ACHN (cell line): Measurements from ENCODE around the gene MAPK8IP3.

ENCODE experiments used
- DNase-seq: peaks from one replicate; pipeline ENCODE4 v3.0.0-alpha.2; 2015
- in situ Hi-C: cut with HindIII; loops from 2 replicates; pipeline ENCODE4 v1.10.0; 2017; ENCODE audit warnings: low sequenced_read_pairs, low pct_ligation_motif_present, low pct_unique_long_range_greater_than_20kb

The MAPK8IP3 gene

DNA sequence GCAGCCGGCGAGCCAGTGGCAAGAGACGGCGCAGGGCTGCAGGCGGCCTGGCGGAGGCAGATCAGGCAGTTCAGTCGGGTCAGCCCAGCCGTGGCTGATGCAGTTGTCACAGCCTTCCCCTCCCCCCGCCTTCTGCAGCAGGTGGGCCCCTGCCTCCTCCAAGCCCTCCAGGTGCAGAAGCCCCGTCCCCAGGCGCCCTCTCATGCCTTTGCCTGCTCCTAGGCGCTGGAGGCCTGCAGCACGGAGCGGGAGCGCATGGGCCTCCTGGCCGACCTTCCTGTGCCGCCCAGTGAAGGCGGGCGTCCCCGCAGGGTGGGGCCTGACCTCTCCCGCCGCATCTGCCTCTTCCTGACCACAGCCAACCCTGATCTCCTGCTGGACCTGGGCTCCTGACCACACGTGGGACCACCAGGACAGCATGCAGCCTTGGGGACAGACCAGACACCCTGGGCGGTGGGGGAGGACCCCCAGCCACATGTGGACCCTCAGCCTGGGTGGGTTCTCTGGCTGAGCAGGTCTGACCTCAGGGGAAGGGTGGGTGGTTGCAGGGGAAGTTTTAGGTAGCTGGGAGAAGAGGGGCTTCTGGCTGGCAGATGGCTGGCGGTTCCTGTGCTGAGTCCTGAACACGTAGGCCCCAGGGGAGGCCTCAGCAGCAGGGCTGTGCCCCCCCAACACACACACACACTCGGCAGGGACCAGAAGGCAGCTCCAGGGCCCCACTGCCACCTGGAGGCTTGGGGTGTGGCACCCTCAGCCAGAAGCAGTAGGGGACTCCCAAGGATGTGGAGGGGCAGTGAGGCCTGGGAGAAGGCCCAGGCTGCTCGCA is 70.1 kb downstream of the MAPK8IP3 start:
- DNase-seq = no peak
- in situ Hi-C loops = no loop called here

DNA sequence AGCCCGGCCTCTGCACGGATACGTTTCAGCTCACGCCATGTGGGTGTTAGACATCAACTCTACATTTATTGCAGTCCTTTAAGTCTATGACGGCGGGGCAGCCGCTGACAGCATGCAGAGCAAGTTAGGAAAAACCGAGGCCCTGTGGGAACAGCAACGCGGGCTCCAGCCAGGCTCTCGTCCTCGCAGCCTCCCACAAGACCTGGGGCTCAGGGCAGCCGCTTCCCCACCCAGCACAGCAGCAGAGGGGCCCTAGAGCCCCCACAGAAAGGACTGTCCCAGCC is 70.6 kb downstream of the MAPK8IP3 start:
- in situ Hi-C loops = no loop called here
- no peak for DNase-seq

DNA sequence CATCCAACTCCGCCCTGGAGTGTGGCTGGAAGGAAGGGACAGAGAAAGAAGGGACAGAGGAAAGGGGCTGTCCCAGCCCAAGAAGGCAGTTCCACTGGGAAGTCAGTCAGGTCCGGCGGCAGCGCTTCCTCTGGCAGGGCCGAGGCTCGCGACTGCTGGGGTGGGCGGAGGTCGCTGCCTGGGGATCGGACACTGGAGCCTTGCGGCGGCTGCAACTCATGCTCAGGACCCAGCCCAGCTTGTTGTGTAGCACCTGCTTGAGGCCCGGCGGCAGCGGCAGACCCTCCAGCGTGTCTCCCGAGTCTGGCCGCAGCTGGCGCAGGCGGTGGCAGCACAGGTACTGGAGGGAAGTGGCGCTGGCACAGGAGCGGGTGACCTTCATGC is 71.0 kb downstream of the MAPK8IP3 start:
- in situ Hi-C loops = no loop called here
- DNase-seq = no peak

DNA sequence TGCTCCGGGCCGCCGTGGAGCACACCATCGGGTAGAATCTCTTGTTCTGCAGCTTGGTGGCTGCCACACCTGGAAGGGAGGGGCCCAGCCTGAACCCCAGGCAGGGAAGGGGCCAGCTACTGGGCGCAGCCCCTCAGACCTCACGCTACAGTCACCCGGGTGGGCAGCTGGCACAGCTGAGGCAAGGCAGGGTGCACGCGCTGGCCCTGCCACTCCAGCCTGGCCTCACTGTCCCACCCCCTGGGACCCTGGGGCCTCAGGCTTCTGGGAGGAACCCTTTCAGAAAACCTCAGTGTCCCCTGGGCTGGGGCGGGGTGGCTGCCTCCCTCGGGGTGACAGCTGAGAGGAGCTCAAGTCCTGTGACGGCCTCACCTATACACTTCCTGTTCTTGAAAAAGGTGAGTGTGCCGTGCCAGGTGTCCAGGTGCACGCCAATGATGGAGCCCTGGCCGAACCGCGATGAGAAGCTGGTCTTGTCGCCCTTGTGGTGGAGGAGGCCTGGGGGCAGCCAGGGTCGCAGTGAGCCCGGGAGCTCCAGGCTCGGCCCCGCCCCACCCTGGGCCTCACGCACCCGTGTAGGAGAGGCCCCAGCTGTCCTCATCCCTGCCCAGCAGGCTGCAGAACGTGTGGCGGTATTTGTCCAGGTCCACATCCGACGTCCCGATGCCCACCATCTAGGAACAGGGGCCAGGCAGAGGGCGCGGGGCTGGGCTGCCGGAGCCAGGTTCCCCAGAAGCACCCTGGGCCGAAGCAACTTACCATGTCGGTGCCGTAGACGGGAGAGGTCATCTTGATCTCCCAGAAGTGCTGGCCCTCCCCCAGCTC is 71.6 kb downstream of the MAPK8IP3 start:
- in situ Hi-C loops = no loop called here

DNA sequence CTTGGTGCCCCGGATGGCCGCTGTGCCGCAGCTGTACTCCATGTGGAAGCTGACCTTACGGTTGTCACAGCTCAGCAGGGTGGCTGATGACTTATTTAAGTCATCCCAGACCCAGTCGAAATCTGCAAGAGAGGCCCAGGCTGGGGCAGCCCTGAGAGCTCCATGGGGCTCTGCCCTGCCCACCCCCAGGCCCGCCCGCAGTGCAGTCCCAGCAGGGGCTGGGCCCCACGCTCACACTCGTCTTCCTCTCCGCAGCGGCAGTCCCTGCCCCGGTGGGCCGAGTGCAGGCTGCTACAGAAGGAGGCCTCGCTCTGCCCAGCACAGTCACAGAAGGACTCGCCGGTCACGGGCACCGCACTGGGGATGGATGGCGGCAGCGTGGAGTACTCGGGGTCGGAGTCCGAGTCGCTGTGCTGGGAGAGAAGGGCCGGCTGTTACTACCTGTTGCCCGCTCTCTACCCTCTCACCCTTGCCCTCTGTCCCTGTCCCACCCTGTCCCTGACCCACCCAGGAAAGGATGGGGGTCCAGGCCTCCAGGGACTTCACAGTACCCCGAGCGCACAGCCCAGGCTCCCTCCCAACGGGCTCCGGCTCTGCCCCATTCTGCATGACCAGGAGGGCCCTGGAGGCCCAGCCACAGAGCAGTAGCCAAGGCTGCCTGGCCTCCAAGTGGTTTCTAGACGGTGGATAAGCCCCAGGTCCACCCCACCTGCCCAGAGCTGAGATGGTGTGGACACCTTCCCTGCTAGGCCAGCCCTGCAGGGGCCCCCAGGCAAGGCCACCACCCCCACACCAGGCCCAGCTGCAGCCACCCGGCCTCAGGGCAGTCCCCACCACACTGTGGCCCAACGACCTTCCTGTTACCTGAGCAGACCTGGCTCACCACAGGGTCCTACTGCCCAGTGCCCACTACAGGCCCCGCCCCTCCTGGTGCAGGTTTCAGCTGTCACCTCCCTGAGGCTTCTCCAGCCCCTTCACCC is 72.5 kb downstream of the MAPK8IP3 start:
- DNase-seq = no peak
- in situ Hi-C loops = no loop called here

More for the DNA sequence above, 71.6 kb downstream of the MAPK8IP3 start:
- DNase-seq = no peak

DNA sequence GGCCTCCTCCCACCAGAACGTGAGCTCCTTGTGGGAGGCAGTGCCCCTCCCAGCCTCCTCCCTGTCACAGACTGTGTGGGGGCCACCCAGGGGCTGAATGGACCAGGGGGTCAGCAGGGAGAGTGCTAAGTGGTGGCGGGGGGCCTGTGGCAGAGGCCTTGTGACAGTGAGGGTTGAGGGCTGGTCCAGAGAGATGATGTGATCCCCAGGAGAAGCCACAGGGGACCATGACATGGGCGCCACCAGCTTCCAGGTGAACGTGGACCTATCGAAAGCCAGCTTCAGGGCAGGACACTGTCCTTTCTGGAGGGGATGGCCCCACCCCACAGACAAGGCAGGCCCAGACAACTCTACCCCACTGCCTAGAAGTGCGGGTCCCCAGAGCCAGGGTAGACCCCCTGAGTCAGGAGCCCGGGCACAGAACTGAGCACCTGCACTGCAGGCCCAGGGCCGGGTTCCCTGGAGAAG is 73.3 kb downstream of the MAPK8IP3 start:
- in situ Hi-C loops = no loop called here
- no peak for DNase-seq

DNA sequence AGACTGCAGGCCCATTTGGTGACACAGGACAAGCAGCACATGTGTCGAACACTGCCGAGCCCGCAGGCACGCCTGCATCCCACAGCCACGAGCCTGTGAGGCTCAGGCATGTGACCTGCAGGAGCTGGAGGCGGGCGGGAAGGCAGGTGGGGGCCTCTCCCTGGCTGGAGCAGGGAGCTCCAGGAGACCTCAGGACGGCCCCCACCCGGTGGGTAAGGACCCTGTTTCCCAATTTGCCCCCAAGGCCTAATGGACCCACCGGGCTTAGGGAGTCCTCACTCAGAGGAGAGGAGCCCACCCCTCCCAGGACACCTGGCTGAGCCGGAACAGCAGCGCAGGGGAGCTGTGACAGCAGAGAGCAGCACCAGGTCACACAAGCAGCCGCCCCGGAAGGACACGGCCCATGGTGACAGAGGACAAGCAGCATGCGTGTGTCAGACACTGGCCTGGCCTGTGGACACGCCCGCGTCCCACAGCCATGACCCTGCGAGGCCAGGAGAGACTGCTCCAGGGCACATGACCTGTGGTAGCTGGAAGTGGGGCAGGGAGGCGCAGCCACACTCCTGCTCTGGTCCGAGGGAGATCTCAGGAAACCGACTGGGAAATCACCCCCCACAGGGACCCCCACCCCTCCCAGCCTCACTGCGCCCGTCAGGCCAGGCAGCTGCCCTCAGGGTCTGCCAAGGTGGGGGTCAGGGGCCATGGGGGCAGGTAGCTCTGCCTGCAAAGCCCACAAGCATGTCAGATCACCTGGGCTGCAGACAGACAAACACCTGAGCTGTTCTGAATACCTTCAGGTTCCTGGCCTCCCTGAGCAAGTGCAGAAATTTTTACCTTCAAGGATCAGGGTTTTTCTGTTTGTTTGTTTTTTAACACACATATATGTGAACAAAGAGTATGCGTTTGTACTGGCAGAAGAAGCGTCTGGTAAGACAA is 74.0 kb downstream of the MAPK8IP3 start:
- in situ Hi-C loops = no loop called here

DNA sequence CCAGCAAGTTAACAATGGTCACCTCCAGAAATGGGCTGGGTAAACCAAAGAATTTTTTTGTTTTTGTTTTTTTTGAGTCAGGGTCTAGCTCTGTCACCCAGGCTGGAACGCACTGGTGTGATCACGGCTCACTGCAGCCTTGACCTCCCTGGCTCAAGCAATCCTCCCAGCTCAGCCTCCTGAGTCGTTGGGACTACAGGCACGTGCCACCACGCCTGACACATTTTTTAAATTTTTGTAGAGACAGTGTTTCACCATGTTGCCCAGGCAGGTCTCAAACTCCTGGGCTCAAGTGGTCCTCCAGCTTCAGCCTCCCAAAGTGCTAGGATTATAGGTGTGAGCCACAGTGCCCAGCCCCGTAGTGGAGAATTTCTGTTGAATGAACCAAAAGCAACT is 74.7 kb downstream of the MAPK8IP3 start:
- in situ Hi-C loops = no loop called here
- no peak for DNase-seq

More for the DNA sequence above, 74.0 kb downstream of the MAPK8IP3 start:
- DNase-seq = no peak

DNA sequence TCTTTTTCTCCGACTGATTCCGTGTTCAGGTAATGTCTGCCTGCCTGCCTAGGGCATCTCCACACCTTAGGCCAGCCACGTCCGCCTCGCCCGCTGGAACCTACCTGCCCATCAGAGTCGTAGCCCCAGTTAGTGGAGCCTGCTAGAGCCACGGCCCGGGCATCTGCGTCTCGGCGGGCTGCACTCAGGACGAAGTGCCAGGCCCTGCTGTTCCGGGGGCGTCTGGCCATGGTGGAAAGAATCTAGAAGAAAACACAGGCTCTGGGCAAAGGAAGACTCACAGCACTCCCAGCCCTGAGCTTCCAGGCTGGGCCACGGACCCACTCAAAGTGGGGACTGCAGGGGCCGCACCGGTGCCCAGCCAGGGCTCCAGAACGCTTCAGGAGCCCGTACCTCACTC is 75.3 kb downstream of the MAPK8IP3 start:
- in situ Hi-C loops = no loop called here
- DNase-seq = no peak

DNA sequence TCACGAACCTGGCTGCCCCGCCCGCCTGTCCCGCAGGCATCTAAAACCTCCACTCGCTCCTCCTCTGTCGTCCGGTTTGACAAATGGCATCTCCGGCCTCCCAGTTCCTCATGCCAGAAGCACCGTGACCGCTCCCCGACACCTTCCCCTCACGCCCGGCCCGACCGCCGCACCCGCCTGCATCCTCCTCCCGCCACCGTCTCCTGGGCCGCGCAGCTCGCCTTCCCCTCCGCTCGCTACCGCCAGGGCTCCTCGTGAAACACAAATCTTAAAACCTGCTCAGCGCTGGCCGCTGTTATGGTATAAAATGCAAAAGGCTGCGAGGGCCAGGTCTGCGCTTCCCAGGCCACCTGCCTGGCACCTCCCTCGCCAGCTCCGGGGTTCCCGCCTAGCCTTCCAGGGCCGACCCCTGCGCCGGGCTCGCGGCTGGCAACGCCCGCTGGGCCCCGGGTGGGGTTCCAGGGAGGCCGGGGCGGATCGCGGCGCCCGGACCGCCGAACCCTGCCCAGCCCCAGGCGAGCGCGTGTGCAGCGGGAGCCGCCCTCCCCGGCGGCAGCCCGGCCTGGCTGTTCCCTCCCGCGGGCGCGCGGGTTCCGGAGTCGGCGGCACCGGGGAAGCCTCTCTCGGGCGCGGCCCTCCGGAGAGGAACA is 75.9 kb downstream of the MAPK8IP3 start:
- in situ Hi-C loops = no loop called here
- peak; percentile 41 for DNase-seq

DNA sequence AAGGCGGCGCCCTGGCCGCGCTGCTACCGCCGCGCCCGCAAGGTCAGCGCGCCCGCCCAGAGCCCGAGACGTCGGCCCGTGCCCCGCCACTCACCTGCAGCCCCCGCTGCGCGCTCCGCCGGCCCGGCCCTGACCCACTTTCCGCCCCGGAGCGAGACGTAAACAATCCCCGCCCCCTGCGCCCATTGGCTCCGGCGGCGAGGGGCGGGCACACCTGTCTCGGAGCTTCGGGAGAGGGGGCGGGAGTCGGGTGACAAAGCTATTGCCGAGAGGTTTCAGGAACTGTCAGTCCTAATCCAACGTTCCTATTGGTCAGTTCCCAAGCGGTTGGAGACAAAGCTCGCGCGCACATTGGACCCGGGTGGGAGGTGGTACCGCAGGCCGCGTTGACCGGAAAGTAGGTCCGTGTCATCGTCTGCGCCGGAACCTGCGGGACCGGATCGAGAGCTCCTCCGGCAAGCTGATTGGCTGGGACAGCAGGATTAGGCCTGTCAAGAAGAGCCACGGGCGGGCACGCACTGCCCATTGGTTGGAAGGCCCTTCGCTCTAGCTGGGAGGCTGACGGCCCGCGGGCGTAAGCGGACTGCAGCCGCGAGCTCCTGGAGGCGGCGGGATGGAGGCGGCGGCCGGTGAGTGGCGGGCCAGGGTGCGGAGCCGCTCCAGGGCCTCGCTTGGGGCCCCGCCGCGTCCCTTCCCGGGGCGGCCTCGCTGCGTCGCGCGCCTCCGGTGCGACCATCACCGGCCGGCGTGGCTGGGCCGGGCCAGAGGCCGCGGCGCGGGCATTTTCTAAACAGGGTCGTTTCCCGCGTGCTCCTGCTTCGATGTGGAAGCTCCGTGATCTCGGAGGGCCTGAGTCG is 76.6 kb downstream of the MAPK8IP3 start, which contains the start of the genes NUBP2 and SPSB3:
TSS of gene NUBP2 (plus strand) at position 553 of the 857 bp plus-strand sequence. CDS start at position 614, 61 bp downstream.
TSS of gene SPSB3 (minus strand) at position 164 of the 857 bp plus-strand sequence. CDS start 1,088 bp downstream, outside the sequence.
- in situ Hi-C loops = no loop called here
- DNase-seq = peak; percentile 100

DNA sequence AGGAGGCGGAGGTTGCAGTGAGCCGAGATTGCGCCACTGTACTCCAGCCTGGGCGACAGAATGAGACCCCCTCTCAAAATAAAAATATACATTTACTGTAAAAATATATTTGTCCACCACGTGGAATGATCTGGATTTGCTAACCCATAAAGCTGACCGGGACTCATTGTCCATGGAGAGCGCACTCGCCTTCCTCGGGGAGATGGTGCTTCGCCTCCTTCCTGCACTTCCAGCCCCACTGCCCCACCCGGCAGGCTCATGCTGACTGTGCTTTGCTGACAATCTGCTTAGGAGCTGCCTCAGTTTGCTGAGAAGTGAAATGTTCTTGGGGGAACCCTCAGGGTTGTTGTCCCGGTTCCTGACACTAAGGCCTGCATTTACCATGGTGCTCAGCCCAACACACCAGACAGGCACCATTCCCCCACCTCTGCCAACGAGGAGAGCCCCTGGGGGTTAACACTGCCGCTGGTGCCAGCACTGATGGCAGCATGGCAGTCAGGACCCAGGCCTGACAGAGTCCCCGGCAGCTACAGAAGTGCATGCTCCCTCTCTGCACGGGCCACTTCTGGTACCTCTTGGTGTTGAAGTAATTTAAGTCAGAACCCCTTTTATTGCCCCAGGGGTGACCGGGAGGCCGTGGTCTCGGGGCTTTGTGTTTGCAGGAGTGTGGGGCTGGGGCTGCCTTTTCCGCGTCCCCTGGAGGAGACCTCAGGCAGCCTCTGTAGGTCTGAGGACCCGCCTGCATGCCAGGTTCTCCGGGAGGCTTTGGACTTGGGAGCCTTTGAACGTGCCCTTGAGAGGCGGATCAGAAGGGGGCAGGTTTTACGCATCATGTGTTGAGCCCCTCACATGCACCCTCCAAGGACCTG is 79.2 kb downstream of the MAPK8IP3 start:
- in situ Hi-C loops = no loop called here
- DNase-seq = no peak

DNA sequence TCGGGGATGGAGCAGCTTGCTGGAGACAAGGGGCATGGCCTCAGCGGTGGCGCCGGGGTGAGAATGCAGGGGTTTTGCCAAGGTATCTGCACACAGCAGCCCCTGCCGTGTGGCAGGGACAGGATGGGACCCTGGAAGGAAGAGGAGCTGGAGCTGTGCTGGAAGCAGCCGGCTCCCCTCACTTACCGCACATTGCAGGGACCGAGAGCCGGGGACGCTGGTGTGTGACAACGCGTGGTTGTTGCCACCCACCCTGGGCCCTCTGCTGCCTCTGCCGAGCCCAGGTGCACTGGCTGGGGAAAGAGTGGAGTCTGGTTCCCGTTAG is 79.8 kb downstream of the MAPK8IP3 start:
- no peak for DNase-seq
- in situ Hi-C loops = no loop called here

DNA sequence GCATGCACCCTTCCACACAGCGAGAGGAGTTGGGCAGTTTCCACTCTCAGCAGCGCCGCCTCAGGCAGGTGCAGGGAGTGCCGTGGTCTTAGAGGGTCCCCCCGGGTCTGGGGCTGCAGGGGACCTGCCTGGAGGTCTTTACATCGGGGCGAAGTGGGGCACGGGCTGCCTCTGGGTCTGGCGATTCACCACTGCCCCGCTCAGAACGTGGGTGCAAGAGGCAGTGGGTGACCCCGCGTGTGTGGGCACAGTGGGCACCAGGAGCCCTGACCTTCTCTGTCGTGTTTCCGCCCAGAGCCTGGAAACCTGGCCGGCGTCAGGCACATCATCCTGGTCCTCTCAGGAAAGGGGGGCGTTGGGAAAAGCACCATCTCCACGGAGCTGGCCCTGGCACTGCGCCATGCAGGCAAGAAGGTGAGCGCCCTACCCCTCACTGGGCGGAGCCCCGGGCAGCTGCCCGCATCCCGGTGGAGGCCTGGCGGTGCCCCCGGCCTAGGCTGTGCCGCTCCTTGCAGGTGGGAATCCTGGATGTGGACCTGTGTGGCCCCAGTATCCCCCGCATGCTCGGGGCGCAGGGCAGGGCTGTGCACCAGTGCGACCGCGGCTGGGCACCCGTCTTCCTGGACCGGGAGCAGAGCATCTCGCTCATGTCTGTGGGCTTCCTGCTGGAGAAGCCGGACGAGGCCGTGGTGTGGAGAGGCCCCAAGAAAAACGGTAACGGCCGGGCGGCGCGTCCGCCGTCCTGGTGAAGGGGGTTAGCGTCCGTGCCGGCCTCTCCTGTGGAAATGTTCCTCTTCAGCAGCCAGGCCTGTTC is 80.5 kb downstream of the MAPK8IP3 start:
- DNase-seq = no peak
- in situ Hi-C loops = no loop called here

DNA sequence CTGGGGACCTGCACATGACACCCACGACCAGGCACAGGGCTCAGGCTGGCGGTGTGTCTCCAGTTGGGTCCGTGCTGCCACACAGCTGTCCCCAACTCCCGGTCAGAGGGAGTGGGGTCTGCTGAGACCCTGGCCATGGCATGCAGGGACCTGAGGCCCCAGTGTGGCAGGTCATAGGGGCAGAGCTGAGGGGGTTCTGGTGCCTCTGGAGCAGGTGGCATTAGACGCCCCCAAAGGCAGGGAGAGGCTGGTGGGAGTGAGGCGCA is 81.0 kb downstream of the MAPK8IP3 start:
- in situ Hi-C loops = no loop called here
- no peak for DNase-seq
